ENCODE data around the gene EIF3L. TPM values are rescaled to one million over a fixed set of nuclear protein-coding genes. Genes with fewer than 3 reads are reported as not detected.

The EIF3L gene
- total and polyA plus RNA-seq, 9 of the 15 experiments (the other 6 are each of a cell fraction or from before 2014, with no cell fraction given), result 257 to 699 (median 368) TPM

GRCh38 chr22:37931893-37932389, 82.7 kb downstream of the EIF3L start (continued):
- TF ChIP-seq MYC (IDR thresholded peaks at IDR 0.05; ENCODE audit: low read depth, low read length) (no peak), MYC (CRISPR knock-in tag; IDR thresholded peaks at IDR 0.05; ENCODE audit: borderline replicate concordance, low read depth) (no peak), IRF9 (tag; IDR thresholded peaks at IDR 0.05) (no peak), EWSR1 (IDR thresholded peaks at IDR 0.05; ENCODE audit: borderline replicate concordance, low read depth, partially characterized antibody) (no peak), ADNP (tag; IDR thresholded peaks at IDR 0.05) (no peak), ZNF395 (CRISPR knock-in tag; IDR thresholded peaks at IDR 0.05) (no peak), ID3 (CRISPR knock-in tag; IDR thresholded peaks at IDR 0.05) (no peak), ID3 (tag; IDR thresholded peaks at IDR 0.05) (no peak), ZFP30 (CRISPR knock-in tag; IDR thresholded peaks at IDR 0.05; ENCODE audit: borderline replicate concordance) (no peak)

All from K562 (cell line).